ENCODE measurements around the gene FMOD.

- TF ChIP-seq ZSCAN16 (tag by site-specific recombination; IDR thresholded peaks at IDR 0.05) = no peak
- no peak for TF ChIP-seq KLF10 (tag by site-specific recombination; IDR thresholded peaks at IDR 0.05)
- no peak for TF ChIP-seq ZBTB7A (tag by site-specific recombination; IDR thresholded peaks at IDR 0.05; ENCODE audit: low read depth)
- TF ChIP-seq ZNF175 (tag by site-specific recombination; IDR thresholded peaks at IDR 0.05) = no peak
- no peak for TF ChIP-seq ZNF423 (tag by site-specific recombination; IDR thresholded peaks at IDR 0.05)
- no peak for TF ChIP-seq CTCF (tag by site-specific recombination; IDR thresholded peaks at IDR 0.05)
- TF ChIP-seq ZNF416 (tag by site-specific recombination; IDR thresholded peaks at IDR 0.05) = no peak
Measured at GRCh38 chr1:203307641-203308126, 43.2 kb downstream of the FMOD start.
